RWPE2 (cell line): Measurements from ENCODE around the gene ZNF619.
A peak's percentile ranks its signal among the peaks of the same experiment; 100 is the strongest.
"Not testable (repeated sequence)": the region's sequence is repeated elsewhere in the genome, so short reads cannot be mapped to it uniquely, and the experiment has no call there.

Source experiments
- ATAC-seq: fragments of 200-7000 bp; cut with Tn5 transposase; 3 replicates; pipeline ENCODE4 v1.9.1; 2021; ENCODE audit warnings: low read depth
- DNase-seq: peaks from one replicate; pipeline ENCODE4 v3.0.0-alpha.2; 2020; ENCODE audit warnings: low spot score
- H3K27ac ChIP-seq: fragments of 450-650 bp; 2 replicates; pipeline ENCODE4 v1.5.1; 2017; ENCODE audit warnings: mild to moderate bottlenecking; ENCODE audit not compliant: poor library complexity, severe bottlenecking
- H3K27me3 ChIP-seq: fragments of 250-450 bp; sonication (Bioruptor Pico); 2 replicates; pipeline ENCODE4 v1.5.1; 2021; ENCODE audit warnings: mild to moderate bottlenecking, moderate library complexity; ENCODE audit not compliant: insufficient read depth, poor library complexity, severe bottlenecking
- H3K36me3 ChIP-seq: fragments of 250-450 bp; sonication (Bioruptor Pico); 2 replicates; pipeline ENCODE4 v1.5.1; 2020; ENCODE audit warnings: low read depth, mild to moderate bottlenecking, moderate library complexity
- H3K4me1 ChIP-seq: fragments of 250-450 bp; sonication (Bioruptor Pico); 2 replicates; pipeline ENCODE4 v1.5.1; 2021; ENCODE audit warnings: mild to moderate bottlenecking, moderate library complexity; ENCODE audit not compliant: insufficient read depth, poor library complexity, severe bottlenecking
- H3K4me3 ChIP-seq: fragments of 250-450 bp; sonication (Bioruptor Pico); 2 replicates; pipeline ENCODE4 v1.5.1; 2021; ENCODE audit warnings: mild to moderate bottlenecking, moderate library complexity; ENCODE audit not compliant: severe bottlenecking
- H3K9me3 ChIP-seq: fragments of 250-450 bp; sonication (Bioruptor Pico); 2 replicates; pipeline ENCODE4 v1.5.1; 2021; ENCODE audit warnings: mild to moderate bottlenecking, moderate library complexity; ENCODE audit not compliant: severe bottlenecking
- TF ChIP-seq, protein P1 (sequence below): fragments of 450-650 bp; IDR thresholded peaks from one replicate; pipeline ENCODE4 v1.5.1; 2017; ENCODE audit warnings: mild to moderate bottlenecking, moderate library complexity; ENCODE audit not compliant: poor library complexity, severe bottlenecking

The ZNF619 gene

GRCh38 chr3:40458473-40458872 is 18.4 kb upstream of the ZNF619 start:
- Histone ChIP-seq H3K27ac (peak overlapping the region; percentile 63), H3K36me3 (peaks cover 57% of the 10 kb centered on the region), H3K27me3 (no peaks in the 10 kb centered on the region), H3K9me3 (no peaks in the 10 kb centered on the region), H3K4me3 (peak overlapping the region; percentile 66), H3K4me1 (peaks cover 12% of the 10 kb centered on the region)
- TF ChIP-seq, protein P1, sequence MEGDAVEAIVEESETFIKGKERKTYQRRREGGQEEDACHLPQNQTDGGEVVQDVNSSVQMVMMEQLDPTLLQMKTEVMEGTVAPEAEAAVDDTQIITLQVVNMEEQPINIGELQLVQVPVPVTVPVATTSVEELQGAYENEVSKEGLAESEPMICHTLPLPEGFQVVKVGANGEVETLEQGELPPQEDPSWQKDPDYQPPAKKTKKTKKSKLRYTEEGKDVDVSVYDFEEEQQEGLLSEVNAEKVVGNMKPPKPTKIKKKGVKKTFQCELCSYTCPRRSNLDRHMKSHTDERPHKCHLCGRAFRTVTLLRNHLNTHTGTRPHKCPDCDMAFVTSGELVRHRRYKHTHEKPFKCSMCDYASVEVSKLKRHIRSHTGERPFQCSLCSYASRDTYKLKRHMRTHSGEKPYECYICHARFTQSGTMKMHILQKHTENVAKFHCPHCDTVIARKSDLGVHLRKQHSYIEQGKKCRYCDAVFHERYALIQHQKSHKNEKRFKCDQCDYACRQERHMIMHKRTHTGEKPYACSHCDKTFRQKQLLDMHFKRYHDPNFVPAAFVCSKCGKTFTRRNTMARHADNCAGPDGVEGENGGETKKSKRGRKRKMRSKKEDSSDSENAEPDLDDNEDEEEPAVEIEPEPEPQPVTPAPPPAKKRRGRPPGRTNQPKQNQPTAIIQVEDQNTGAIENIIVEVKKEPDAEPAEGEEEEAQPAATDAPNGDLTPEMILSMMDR, result no peak
- DNase-seq (no peak), ATAC-seq (no peak)

- not testable (repeated sequence) for H3K27ac ChIP-seq, H3K9me3 ChIP-seq, H3K4me3 ChIP-seq, H3K27me3 ChIP-seq, DNase-seq, ATAC-seq
- peaks cover 12% of the 10 kb centered on the region for H3K4me1 ChIP-seq
- H3K36me3 ChIP-seq, result peaks cover 65% of the 10 kb centered on the region
These were observed 16.4 kb upstream of the ZNF619 start for GRCh38 chr3:40460481-40460880.

DNA sequence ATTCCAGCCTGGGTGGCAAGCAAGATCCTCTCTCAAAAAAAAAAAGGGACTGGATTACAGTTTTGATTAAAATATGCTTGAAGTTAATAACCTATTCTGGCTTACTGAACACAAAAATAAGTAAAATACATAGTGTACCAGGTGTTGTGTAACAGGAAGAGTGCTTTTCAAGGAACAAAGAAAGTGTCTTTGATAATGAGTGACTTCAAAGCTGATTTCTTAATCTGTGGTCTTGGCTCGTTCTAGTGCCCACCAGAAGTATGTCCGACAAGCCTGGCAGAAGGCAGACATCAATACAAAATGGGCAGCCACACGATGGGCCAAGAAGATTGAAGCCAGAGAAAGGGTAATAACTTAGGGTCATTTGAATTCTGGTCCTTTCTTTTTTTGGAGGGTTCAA is 15.8 kb upstream of the ZNF619 start:
- Histone ChIP-seq H3K36me3 (peaks cover 65% of the 10 kb centered on the region), H3K27me3 (no peaks in the 10 kb centered on the region), H3K27ac (no peak overlapping the region), H3K9me3 (no peaks in the 10 kb centered on the region), H3K4me3 (no peak overlapping the region), H3K4me1 (peaks cover 12% of the 10 kb centered on the region)
- DNase-seq, result no peak
- TF ChIP-seq, protein P1, result no peak
- ATAC-seq, result no peak

DNA sequence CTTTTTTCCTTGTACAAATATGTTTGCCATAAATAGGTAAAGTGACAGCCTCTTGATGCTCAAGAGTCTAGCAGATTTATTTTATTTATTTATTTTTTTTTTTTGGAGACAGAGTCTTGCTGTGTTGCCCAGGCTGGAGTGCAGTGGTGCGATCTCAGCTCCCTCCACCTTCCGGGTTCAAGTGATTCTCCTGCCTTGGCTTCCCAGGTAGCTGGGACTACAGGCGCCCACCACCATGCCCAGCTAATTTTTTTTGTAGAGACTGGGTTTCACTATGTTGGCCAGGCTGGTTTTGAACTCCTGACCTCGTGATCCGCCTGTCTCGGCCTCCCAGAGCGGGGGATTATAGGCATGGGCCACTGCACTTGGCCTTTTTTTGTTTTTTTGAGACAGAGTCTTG is 14.1 kb upstream of the ZNF619 start:
- H3K27ac ChIP-seq, H3K4me3 ChIP-seq, ATAC-seq, H3K9me3 ChIP-seq, H3K27me3 ChIP-seq, DNase-seq: not testable (repeated sequence)
- Histone ChIP-seq H3K4me1 (peaks cover 12% of the 10 kb centered on the region), H3K36me3 (peaks cover 62% of the 10 kb centered on the region)

GRCh38 chr3:40463579-40463978 is 13.3 kb upstream of the ZNF619 start:
- Histone ChIP-seq H3K4me3 (no peak overlapping the region), H3K36me3 (peaks cover 55% of the 10 kb centered on the region), H3K27ac (no peak overlapping the region), H3K4me1 (peaks cover 8% of the 10 kb centered on the region), H3K27me3 (no peaks in the 10 kb centered on the region), H3K9me3 (no peaks in the 10 kb centered on the region)
- TF ChIP-seq, protein P1, result no peak
- ATAC-seq, result no peak
- DNase-seq, result no peak

DNA sequence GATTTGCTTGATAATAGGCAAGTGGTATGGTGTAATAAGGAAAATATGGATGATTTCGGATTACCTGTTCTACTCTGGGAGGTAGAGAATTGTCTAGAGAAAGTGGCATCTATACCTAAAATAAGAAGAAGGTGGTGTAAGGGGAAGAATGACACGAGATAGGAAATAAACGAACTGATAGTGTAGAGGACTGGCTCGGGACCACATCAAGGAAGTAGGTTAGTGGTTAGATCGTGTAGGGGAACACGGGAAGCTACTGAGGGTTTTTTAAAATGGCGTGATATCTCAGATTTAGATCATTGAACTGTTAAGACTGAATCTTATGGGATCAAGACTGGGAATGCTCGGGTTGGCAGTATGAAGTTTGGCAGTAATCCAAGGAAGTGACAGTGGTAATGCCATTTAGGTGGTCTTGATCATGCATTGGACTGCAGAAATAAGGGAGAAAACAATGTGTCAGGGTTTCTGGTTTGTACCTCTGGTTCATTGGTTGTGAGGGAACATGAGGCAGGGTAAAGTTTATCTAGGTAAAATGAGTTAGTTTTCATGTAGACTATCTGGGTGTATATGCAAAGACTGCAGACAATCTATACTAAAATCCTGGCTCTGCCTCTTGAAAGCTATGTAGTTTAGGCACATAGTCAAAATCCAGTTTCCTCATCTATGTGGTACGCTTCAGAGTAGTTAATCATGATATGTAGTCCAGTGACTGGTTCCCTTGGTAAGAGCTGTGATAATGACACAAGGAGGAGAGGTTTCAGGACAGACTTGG is 12.4 kb upstream of the ZNF619 start:
- ATAC-seq, result 0 out of 3 replicates have a peak, but pooled peaks have one; percentile 4
- H3K4me1 ChIP-seq, result no peaks in the 10 kb centered on the region
- no peaks in the 10 kb centered on the region for H3K27me3 ChIP-seq
- TF ChIP-seq, protein P1, result no peak
- DNase-seq, result no peak
- H3K4me3 ChIP-seq, result no peak overlapping the region
- no peaks in the 10 kb centered on the region for H3K9me3 ChIP-seq
- peaks cover 45% of the 10 kb centered on the region for H3K36me3 ChIP-seq
- H3K27ac ChIP-seq, result no peak overlapping the region
